ENCODE data around the gene GM2A.
"Not testable (repeated sequence)": the region's sequence is repeated elsewhere in the genome, so short reads cannot be mapped to it uniquely, and the experiment has no call there.

Gene GM2A

GRCh38 chr5:151230048-151230680 is 22.8 kb upstream of the GM2A start:
- no peak for DNase-seq

- no peak for DNase-seq
Observed at GRCh38 chr5:151231359-151231758, 21.6 kb upstream of the GM2A start.

DNA sequence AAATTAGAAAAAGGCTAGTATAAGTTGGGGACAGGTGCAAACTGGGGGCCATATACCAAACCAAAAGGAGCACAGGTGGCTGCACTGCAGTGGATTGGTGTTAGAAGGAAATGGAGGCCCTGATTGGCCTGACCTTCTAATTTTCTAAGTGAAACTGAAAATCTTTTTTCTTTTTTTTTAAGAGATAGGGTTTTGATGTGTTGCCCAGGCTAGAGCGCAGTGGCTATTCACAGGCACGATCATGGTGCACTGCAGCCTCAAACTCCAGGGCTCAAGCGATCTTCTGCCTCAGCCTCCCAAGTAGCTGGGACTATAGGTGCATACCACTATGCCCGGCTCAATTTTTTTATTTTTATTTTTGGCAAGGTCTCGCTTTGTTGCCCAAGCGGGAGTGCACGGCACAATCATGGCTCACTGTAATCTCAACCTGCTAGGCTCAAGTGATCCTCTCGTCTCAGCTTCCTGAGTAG is 19.3 kb upstream of the GM2A start:
- no peak for DNase-seq

DNA sequence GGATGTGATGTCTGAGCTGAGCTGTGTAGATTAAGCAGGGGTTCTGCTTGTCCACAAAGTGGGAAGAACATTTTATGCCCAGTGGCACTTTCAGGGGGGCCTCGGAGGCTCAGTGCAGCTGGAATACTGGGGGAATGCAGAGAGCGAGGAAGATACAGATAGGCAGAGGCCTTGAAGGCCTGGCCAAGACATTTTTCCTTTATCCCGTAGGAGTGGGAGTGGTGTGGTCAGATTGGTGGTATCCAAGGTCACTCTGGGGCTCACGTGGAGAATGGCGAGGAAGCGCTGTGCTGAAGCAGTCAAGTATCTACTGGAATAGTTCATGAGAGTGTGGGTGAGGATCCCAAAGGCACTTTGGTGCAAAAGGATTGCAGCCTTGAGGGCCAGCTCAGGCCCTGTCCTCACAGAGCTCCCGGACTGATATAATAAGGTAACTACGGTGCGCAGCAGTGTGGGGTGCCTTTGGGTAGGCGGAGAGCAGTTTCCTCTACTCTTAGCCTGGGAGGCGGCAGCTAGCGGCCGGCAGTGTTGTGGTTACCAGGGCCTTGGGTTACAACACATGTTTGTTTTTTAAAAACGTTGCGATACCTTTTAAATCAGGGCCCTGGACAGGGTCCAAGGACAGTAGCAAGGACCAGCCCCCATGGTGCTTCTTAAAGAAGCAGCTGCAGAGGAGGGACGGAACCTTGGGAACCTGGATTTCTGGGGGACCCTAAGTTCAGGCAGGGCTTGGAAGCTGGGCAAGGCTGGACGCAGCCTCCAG is 18.3 kb upstream of the GM2A start:
- no peak for DNase-seq

DNA sequence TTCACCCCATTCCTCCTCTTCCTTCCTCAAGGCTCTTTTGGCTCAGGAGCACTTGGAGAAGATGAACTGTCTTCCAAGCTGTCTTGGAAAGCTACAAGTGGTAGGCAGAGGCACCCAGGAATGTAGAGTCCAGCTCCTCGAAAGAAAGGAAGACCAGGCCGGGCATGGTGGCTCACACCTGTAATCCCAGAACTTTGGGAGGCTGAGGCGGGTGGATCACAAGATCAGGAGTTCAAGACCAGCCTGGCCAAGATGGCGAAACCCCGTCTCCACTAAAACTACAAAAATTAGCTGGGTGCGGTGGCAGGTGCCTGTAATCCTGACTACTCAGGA is 17.8 kb upstream of the GM2A start:
- DNase-seq: not testable (repeated sequence)

DNA sequence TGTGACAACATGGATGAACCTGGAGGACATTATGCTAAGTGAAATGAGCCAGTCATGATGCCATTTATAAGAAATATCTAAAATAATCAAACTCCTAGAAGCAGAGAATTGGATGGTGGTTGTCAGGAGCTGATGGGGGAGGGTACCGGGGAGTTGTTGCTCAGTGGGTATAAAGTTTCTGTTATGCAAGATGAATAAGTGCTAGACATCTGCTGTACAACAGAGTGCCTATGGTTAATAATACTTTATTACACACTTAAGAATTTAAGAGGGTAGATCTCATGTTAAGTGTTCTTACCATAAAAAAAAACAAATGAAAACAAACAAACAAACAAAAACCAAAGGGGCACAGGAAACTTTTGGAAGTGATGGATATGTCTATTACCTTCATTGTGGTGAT is 16.1 kb upstream of the GM2A start:
- DNase-seq: no peak

DNA sequence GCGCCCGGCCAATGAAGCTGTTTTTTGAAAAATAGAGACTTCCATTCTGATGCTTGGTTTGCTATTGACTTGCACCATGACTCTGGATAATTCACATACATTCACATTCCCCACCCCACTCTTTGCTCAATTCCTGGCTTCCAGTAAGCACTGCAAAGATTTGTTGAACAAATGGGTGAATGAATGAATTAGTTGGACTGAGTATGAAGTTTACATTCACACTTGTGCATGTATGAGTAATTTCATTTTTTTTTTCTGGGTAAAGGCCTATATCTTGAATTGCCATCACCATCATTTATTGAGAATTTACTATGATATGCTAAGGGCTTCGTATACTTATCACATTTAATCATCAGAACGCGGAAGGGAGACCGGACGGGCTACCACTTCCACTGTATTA is 15.3 kb upstream of the GM2A start:
- DNase-seq: no peak

DNA sequence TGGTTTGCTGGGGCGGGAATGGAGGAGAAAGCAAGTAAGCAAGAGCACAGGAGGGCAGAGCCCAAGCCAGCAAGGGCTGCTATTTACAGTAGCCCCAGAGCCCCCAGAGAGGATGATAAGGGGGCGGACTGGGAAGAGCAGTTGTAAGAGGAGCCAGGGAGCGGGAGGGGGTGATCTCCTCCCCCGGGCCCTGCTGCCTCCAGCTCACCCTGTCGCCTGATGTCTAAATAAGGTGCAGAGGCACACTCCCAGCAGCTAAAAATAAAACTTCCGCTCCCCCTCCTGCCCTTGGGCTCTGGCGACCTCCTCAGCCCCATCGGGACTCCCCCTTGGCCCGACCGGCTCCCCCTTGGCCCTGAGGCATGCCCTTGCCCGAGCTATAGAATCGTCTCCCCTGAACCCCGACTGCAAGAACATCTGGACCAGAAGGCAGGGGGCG is 14.7 kb upstream of the GM2A start:
- DNase-seq: no peak

DNA sequence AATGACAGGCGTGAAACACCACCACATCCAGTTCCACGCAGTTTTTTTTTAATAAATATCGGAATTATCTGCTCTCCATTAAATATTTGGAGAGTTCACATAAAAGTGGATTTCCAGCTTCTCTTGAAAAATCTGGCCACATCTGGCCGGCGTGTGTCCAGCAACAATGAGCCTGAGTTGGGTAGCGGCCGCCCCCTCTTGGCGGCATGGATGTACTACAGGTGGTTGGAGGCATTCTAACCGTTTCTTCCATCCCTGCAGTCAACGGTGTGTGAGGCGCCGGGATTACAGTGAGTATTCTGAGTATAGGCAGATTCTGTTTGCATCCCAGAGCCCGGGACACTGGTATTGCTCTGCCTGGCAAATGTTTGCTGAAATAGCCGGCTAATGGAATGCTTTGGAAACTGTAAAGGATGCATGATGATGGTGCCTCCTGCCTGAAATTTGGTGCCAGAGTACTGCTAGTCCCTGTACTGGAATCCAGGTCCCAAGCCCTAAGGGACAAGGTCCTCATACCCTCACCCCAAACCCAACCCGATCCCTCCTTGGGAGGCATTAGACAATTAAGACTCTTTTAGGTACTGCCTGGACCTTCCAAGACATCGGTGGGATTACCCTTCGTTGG is 13.6 kb upstream of the GM2A start:
- DNase-seq: peak; percentile 20

- not testable (repeated sequence) for DNase-seq
Observed at GRCh38 chr5:151240268-151240835, 12.6 kb upstream of the GM2A start.

- DNase-seq: no peak
Observed at GRCh38 chr5:151240924-151241635, 11.9 kb upstream of the GM2A start.

DNA sequence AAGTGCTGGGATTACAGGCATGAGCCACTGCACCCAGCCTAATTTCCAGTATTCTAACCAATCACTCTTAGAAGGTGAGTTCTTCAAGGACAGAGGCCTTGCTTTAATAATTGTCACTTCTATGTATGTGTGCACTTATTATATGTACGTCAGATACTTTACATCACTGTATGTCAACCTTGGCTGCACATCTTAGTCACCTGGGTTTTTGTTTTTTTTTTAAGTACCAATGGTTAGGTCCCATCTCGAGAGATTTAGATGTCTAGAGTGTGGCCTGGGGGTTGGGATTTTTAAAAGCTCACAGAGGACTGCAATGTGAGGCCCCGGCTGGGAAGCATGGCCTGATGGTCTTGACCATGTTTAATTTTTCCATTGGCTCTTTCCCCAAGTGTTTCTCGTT is 9.9 kb upstream of the GM2A start:
- DNase-seq: no peak

GRCh38 chr5:151243564-151243963 is 9.4 kb upstream of the GM2A start:
- DNase-seq: no peak

DNA sequence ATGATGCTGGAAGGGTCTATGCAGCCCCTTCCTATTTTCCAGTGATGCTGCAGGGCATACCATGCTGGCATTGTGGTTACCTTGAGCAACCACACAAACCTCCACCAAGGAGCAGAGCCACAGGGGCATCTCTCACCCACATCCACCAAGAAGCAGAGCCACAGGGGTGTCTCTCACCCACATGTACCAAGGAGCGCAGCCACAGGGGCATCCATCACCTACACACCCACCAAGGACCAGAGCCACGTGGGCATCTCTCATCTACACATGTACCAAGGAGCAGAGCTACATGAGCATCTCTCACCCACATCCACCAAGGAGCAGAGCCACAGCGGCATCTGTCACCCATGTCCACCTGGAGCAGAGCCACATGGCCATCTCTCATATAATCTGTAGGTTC is 8.8 kb upstream of the GM2A start:
- no peak for DNase-seq

GRCh38 chr5:151245680-151246219 is 7.2 kb upstream of the GM2A start:
- no peak for DNase-seq

GRCh38 chr5:151248651-151249050 is 4.3 kb upstream of the GM2A start:
- no peak for DNase-seq

DNA sequence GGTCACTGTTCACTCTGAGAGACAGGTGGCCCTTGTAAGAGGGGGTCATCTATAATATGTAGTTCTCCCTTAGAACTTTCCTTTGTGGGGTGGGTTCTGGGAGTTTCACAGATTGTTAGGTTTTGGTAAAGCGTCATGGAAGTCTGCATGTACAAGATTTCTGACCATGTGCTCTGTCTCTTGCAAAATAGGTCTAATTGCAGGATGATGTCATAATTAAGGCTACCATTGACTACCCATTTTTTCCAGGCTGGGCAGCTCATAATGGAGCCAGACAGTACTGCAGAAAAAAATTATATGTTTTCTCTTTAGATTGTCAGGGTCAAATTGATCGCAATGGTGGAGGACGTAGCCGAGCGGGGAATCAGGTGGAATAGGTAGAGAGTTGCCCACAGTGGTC is 3.7 kb upstream of the GM2A start:
- no peak for DNase-seq

DNA sequence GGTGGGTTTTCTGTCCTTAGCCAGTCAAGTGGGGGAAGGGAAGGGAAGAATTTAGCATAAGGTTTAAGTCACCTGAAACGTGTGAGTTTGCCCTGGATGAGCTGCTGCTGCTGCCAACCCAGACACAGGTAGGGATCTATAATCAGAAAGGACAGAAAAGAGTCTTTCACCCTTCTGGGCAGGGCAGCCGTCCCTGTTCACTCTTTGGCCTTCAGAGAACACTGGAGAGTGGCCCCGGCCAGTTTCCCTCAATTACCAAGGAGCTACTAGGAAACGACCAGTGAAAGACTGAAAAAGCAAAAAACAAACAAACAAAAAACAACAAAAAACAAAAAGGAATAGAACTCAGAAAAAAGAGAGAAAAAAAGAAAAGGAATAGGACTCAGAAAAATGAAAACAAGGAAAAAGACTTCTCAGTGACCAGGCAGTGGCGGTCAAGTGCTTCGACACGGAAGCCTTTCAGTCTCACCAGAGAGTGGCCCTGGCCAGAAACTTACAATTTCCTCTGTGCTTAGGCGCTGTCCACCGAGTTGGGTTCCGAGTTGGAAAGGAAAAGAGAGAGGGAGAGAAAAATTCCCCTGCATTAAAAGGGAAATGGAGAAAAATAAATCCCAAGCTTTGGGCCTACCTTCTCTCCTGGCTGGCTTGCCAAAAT is 2.5 kb upstream of the GM2A start:
- DNase-seq: no peak

DNA sequence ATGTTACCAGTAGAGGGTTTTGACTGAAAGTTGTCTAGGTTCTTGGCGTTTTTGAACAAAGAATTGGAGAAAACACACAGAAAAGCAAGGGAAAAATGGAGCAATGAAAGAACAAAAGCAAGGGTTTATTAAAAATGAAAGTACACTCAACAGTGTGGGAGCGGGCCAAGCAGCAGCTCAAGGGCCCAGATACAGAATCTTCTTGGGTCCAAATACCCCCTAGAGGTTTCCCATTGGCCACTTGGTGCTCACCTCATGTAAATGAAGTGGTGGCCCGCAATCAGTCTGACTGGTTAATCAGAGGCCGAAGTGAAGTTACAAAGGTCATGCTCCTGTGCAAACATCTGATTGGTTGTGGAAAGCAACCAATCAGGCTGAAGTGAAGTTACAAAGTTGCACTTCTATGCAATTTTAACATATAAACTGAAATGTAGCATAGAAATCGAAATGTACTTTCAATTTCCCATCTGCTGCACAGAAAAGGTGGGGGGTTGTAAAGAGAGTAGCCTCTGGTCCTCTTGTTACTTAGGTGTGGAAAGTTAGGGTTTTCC is 1.9 kb upstream of the GM2A start:
- no peak for DNase-seq

- DNase-seq: no peak
Observed at GRCh38 chr5:151251621-151252020, 1.4 kb upstream of the GM2A start.

DNA sequence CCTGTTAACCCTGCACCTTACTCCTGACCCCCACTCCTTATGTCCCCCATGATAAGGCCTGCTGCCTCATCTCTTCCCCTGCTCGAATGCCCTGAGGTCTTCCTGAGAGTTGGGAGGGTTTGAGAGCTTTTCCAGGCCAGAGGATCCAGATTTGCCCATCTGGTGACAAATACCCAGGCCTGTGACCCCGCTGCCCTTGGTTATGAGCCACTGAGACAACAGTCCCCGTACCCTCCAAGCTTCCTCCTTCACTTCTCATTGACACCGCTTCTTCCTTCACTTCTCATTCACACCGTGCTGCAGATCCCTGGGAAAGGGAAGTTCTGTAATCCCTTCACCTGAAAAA is 593 bp downstream of the GM2A start:
- no peak for DNase-seq

DNA sequence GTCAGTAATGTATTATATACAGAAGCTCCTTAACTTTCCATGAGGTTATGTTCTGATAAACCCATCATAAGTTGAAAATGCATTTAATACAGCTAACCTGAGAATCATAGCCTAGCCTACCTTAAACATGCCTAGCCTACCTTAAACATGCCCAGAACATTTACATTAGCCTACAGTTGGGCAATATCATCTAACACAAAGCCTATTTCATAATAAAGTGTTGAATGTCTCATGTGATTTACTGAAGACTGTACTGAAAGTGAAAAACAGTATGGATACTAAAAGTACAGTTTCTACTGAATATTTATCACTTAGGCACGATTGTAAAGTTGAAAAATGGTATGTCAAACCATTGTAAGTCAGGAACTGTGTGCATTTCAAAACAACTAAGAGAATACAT is 1.6 kb downstream of the GM2A start:
- DNase-seq: no peak
